SJSA1 (cell line): ENCODE data around the gene TSPAN16. TPM values are rescaled to one million over a fixed set of nuclear protein-coding genes. Genes with fewer than 3 reads are reported as not detected.

ENCODE experiments used
- DNase-seq, 2 experiments: peaks; one replicate each; pipeline ENCODE4 v3.0.0-alpha.2; 2015 to 2020; ENCODE audit warnings: low spot score in 2 of 2, low read depth in 1 of 2
- H3K27ac ChIP-seq: fragments of 250-450 bp; sonication (Bioruptor Pico); 2 replicates; pipeline ENCODE4 v1.5.1; 2020; ENCODE audit warnings: mild to moderate bottlenecking, moderate library complexity
- H3K27me3 ChIP-seq: fragments of 250-450 bp; sonication (Bioruptor Pico); replicated peaks from 2 replicates; pipeline ENCODE4 v1.5.1; 2020; ENCODE audit warnings: mild to moderate bottlenecking, moderate library complexity
- H3K36me3 ChIP-seq: fragments of 250-450 bp; sonication (Bioruptor Pico); 2 replicates; pipeline ENCODE4 v1.5.1; 2020; ENCODE audit warnings: mild to moderate bottlenecking
- H3K4me1 ChIP-seq: fragments of 250-450 bp; sonication (Bioruptor Pico); replicated peaks from 2 replicates; pipeline ENCODE4 v1.6.1; 2021; ENCODE audit warnings: mild to moderate bottlenecking
- H3K4me3 ChIP-seq: fragments of 250-450 bp; sonication (Bioruptor Pico); 2 replicates; pipeline ENCODE4 v1.5.1; 2020; ENCODE audit warnings: mild to moderate bottlenecking
- H3K9me3 ChIP-seq: fragments of 250-450 bp; sonication (Bioruptor Pico); replicated peaks from 2 replicates; pipeline ENCODE4 v1.5.1; 2020; ENCODE audit warnings: mild to moderate bottlenecking
- total RNA-seq: library from RNA; depleted of rRNA; stranded (reverse); fragments of >200 nt; shearing (Covaris generic); gene quantifications from 2 replicates; pipeline ENCODE4 v1.2.3, GENCODE V29; 2014

Gene TSPAN16
- total RNA-seq, 1 experiment from 2014 or later, result 0.50 TPM

- no peak overlapping the region for H3K27ac ChIP-seq
- H3K9me3 ChIP-seq, result no peaks in the 10 kb centered on the region
- no peaks in the 10 kb centered on the region for H3K27me3 ChIP-seq
- peaks cover 10% of the 10 kb centered on the region for H3K4me1 ChIP-seq
- no peak overlapping the region for H3K4me3 ChIP-seq
- DNase-seq, result peak in 1 of 2 experiments; percentile 44
- H3K36me3 ChIP-seq, result no peaks in the 10 kb centered on the region
Measured at GRCh38 chr19:11279505-11280236, 16.3 kb upstream of the TSPAN16 start.

GRCh38 chr19:11281356-11282049 is 14.5 kb upstream of the TSPAN16 start:
- H3K27me3 ChIP-seq, result no peaks in the 10 kb centered on the region
- no peak for DNase-seq
- no peaks in the 10 kb centered on the region for H3K36me3 ChIP-seq
- H3K27ac ChIP-seq, result no peak overlapping the region
- peaks cover 5% of the 10 kb centered on the region for H3K4me1 ChIP-seq
- H3K4me3 ChIP-seq, result no peak overlapping the region
- H3K9me3 ChIP-seq, result no peaks in the 10 kb centered on the region

- no peak overlapping the region for H3K4me3 ChIP-seq
- H3K36me3 ChIP-seq, result no peaks in the 10 kb centered on the region
- H3K27me3 ChIP-seq, result no peaks in the 10 kb centered on the region
- no peak overlapping the region for H3K27ac ChIP-seq
- H3K4me1 ChIP-seq, result peaks cover 4% of the 10 kb centered on the region
- no peaks in the 10 kb centered on the region for H3K9me3 ChIP-seq
- no peak for DNase-seq
Measured at GRCh38 chr19:11284515-11284914, 11.4 kb upstream of the TSPAN16 start.

- Histone ChIP-seq H3K27ac (no peak overlapping the region), H3K36me3 (no peaks in the 10 kb centered on the region), H3K4me1 (no peaks in the 10 kb centered on the region), H3K4me3 (no peak overlapping the region), H3K27me3 (no peaks in the 10 kb centered on the region), H3K9me3 (no peaks in the 10 kb centered on the region)
- DNase-seq, result no peak
Measured at GRCh38 chr19:11286312-11286974, 9.5 kb upstream of the TSPAN16 start.

DNA sequence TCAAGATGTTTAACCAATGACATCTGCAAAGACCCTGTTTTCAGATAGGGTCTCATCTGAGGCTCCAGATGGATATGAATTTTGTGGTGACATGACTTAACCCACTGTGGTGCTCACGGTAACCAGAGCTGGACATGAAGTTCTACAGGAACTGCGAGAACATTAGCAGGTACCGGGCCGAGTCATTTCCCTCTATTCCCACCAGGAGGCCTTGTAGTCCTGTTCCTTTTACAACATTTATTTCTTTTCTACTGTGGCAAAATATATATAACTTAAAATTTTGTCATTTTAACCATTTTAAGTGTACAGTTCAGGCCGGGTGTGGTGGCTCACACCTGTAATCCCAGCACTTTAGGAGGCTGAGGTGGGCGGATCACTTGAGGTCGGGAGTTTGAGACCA is 7.6 kb upstream of the TSPAN16 start:
- Histone ChIP-seq H3K4me1 (no peaks in the 10 kb centered on the region), H3K27me3 (no peaks in the 10 kb centered on the region)
- no peak for DNase-seq

DNA sequence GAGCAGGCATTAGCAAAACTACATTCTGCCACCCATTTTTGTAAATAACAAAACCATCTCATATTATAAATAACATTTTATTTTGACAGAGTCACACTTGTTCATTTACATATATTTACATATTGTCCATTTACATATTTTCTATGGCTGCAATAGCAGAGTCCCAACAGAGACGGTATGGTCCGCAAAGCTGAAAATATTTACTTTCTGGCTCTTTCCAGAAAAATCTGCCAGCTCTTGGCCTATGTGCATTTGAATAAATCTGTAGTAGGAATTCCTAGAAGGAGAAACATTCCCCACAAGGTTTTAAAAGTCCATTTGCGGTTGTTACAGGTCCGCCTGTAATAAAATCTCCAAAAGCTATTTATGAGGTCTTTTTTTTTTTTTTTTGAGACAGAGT is 5.7 kb upstream of the TSPAN16 start:
- no peaks in the 10 kb centered on the region for H3K9me3 ChIP-seq
- no peak overlapping the region for H3K27ac ChIP-seq
- no peak overlapping the region for H3K4me3 ChIP-seq
- H3K36me3 ChIP-seq, result no peaks in the 10 kb centered on the region
- peaks cover 3% of the 10 kb centered on the region; the same call in 1 of the 2 replicates for H3K4me1 ChIP-seq
- DNase-seq, result no peak
- no peaks in the 10 kb centered on the region for H3K27me3 ChIP-seq

More for the DNA sequence above, 7.6 kb upstream of the TSPAN16 start:
- Histone ChIP-seq H3K4me3 (no peak overlapping the region), H3K9me3 (no peaks in the 10 kb centered on the region), H3K36me3 (no peaks in the 10 kb centered on the region), H3K27ac (no peak overlapping the region)

- no peaks in the 10 kb centered on the region for H3K9me3 ChIP-seq
- no peak for DNase-seq
- H3K27me3 ChIP-seq, result no peaks in the 10 kb centered on the region
- H3K4me3 ChIP-seq, result no peak overlapping the region
- no peaks in the 10 kb centered on the region for H3K36me3 ChIP-seq
- peaks cover 3% of the 10 kb centered on the region; the same call in 1 of the 2 replicates for H3K4me1 ChIP-seq
- H3K27ac ChIP-seq, result no peak overlapping the region
Measured at GRCh38 chr19:11291415-11291814, 4.5 kb upstream of the TSPAN16 start.

GRCh38 chr19:11291991-11292390 is 4.0 kb upstream of the TSPAN16 start:
- no peaks in the 10 kb centered on the region for H3K27me3 ChIP-seq
- DNase-seq, result no peak
- no peak overlapping the region for H3K27ac ChIP-seq
- H3K4me3 ChIP-seq, result no peak overlapping the region
- H3K9me3 ChIP-seq, result no peaks in the 10 kb centered on the region
- H3K4me1 ChIP-seq, result peaks cover 3% of the 10 kb centered on the region; the same call in 1 of the 2 replicates
- H3K36me3 ChIP-seq, result no peaks in the 10 kb centered on the region

GRCh38 chr19:11293433-11294389 is 2.2 kb upstream of the TSPAN16 start:
- Histone ChIP-seq H3K9me3 (no peaks in the 10 kb centered on the region), H3K27ac (no peak overlapping the region), H3K27me3 (no peaks in the 10 kb centered on the region), H3K4me3 (no peak overlapping the region), H3K4me1 (peaks cover 3% of the 10 kb centered on the region; the same call in 1 of the 2 replicates), H3K36me3 (no peaks in the 10 kb centered on the region)
- peak; percentile 83 to 88 for DNase-seq

GRCh38 chr19:11295180-11295579 is 780 bp upstream of the TSPAN16 start:
- H3K4me1 ChIP-seq, result peaks cover 3% of the 10 kb centered on the region; the same call in 1 of the 2 replicates
- H3K9me3 ChIP-seq, result no peaks in the 10 kb centered on the region
- H3K36me3 ChIP-seq, result no peaks in the 10 kb centered on the region
- H3K27ac ChIP-seq, result no peak overlapping the region
- H3K27me3 ChIP-seq, result no peaks in the 10 kb centered on the region
- no peak overlapping the region for H3K4me3 ChIP-seq
- DNase-seq, result no peak

- no peak overlapping the region for H3K27ac ChIP-seq
- no peaks in the 10 kb centered on the region for H3K9me3 ChIP-seq
- peaks cover 4% of the 10 kb centered on the region; the same call in 1 of the 2 replicates for H3K27me3 ChIP-seq
- no peaks in the 10 kb centered on the region for H3K36me3 ChIP-seq
- DNase-seq, result no peak
- H3K4me1 ChIP-seq, result peaks cover 3% of the 10 kb centered on the region; the same call in 1 of the 2 replicates
- H3K4me3 ChIP-seq, result no peak overlapping the region
Measured at GRCh38 chr19:11296264-11296663, 304 bp downstream of the TSPAN16 start.

DNA sequence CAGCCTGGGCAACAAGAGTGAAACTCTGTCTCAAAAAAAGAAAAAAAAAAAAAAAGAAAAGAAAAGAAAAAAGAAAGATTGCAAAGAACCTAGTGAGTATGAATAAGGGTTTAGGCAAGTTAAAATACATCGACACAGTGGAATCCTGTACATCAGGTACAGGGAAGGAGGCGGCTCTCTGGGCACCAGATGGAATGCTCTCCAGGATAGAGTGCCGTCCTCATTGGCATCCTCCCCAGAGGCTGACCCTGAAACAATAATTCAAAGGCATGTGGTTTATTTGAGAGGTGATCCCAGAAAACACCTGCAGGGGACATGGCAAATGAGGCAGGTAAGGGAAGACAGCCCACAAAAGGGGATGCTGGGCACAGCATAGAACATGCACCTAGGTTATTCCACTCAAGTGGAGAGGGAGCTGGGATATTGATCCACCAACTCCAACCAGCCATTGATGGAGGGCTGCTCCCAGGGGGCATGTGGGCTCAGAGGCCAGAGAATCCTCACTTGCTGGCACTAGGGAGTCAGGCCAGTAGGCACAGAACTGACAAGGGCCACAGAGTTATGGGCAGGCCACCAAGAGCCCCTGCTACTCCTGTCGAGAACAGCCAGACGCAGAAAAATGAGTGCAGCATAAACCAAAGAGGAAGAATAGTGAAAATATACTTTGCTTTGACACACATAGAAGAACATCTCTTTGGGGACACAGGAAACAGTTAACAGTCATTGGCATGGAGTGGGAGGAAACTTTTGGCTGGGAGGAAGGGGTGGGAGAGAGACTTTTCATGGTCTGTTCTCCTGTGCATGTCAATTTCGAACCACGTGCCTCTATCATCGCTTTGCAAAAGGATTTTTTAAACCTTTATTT is 4.2 kb downstream of the TSPAN16 start:
- DNase-seq, result no peak
- Histone ChIP-seq H3K36me3 (no peaks in the 10 kb centered on the region), H3K27me3 (peaks cover 4% of the 10 kb centered on the region), H3K4me1 (no peaks in the 10 kb centered on the region), H3K27ac (no peak overlapping the region), H3K9me3 (no peaks in the 10 kb centered on the region), H3K4me3 (no peak overlapping the region)
